HG03045 (cell line): ENCODE results near the gene CRHR2.

Experiments
- ATAC-seq: cut with Tn5 transposase; IDR thresholded peaks from one replicate; pipeline ENCODE4 v1.9.1; 2021; ENCODE audit warnings: mild to moderate bottlenecking, moderate library complexity; ENCODE audit not compliant: unreplicated experiment

Gene CRHR2

DNA sequence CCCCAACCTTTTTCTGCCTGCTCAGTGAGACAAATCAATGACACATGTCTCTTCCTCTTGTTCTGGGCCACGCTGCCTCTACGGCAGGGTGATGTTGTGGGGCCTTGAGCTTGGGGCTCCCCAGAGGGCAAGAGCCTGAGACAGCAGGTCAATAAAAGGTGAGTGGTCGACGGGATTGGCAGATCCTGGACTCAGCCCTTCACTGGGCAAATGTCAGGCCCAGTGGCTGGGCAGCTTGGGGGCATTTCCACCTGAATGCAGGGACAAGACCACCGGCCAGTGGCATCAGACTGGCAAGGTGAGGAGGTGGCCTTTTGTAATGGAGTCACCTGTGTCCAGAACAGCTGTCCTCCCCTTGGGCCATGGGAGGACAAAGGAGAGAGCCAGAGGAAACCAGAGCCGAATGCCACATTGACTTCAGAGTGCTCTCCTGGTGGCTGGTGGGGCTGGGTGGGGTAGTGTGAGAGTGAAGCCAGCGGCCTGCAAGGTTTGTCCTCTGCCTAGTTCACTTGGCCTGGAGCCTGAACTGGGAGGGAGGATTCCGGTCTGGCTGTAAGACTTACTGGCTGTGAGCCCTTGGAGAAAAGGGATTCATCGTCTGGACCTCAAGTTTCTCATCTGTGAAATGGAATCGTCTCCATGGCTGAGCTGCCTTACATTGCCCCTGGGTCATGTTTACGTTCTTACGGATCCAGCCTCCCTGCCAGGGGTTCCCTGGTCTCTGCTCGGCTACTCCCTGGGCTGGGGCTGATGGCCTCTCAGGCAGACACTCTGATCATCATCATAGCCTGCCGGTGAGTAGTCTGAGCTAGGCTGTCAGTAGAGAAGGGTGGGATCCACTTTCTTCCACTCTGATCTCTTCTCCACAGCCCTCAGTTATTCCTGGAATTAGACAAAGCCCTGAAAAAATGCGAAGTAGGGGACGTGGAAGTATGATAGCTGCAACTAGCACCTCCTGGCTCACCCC, 25.4 kb upstream of the CRHR2 start:
- no peak for ATAC-seq

GRCh38 chr7:30706908-30707307, 24.7 kb upstream of the CRHR2 start:
- no peak for ATAC-seq

DNA sequence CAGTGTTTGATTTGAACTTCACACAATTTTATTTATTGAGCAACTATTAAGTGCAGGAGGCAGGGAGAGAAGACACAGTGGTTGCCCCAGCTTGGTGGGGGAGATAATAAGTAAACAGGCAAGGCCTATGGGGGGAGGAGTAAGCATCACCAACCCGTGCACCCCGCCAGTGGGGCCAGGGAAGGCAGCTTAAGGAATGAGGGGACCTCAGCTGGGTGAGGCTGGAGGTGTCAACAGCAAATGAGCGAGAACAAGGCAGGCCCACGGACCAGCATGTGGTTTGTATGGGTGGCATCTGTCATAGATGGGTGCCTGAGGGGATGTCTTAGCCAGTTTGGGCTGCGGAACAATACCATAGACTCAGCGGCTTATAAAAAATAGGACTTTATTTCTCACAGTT, 24.1 kb upstream of the CRHR2 start:
- no peak for ATAC-seq

GRCh38 chr7:30705596-30705995, 23.3 kb upstream of the CRHR2 start:
- no peak for ATAC-seq

DNA sequence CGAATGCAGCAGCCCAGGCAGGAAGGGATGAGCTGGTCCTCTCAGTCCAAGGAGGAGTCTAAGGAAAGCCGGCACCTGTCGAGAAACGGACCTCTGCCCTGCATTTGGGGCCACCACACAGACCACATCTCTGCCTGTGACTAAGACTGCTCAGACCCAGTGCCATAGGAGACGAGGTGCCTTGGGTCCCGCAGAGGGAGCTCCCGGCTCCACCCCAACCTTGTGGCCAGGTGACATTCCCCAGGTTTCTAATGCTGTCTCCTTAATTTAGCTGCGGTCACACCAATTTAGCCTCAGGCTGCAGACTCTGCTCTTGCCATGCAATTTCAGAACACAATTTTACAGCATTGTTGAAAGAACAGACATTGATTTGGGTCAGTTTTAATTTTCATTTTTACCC, 22.8 kb upstream of the CRHR2 start:
- no peak for ATAC-seq

DNA sequence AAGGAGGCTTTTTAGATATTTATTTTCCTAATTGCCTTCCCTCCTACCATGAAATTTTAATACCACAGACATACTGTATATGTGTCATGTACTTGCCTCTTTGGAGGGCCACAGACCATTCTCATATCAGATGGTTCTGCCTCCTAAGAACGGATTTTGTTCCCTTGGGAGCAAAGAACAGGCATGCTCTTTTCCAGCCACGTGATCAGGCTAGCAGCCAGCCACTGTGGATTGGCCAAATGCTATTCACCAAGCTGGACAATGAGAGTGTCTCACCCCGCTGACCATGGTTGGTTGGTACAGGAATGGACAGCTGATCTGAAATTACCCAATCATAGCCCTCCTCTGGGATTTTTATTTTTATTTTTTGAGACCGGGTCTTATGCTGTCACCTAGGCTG, 21.5 kb upstream of the CRHR2 start:
- ATAC-seq, result no peak

GRCh38 chr7:30702200-30702599, 19.9 kb upstream of the CRHR2 start:
- no peak for ATAC-seq

DNA sequence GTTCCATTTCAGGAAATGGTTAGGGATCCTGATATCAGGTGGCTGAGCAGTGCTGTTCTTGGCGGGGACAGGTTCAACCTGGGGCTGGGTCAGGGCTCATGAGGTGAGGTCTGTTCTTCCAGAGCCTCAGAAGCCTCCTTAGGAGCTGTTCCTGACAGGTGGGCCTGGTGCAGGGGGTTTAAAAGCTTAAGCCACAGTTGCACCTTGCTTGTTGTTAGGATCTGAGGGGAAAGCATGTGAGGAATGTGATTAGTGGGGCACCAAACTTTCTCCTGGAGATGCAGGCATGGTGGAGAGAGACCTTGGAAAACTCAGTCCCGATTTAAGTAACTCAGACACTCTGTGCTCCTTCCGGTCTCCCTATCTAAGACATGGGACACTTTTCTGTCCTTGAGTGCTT, 18.7 kb upstream of the CRHR2 start:
- ATAC-seq, result no peak

- ATAC-seq, result no peak
Observed at GRCh38 chr7:30699706-30700495, 17.6 kb upstream of the CRHR2 start.

DNA sequence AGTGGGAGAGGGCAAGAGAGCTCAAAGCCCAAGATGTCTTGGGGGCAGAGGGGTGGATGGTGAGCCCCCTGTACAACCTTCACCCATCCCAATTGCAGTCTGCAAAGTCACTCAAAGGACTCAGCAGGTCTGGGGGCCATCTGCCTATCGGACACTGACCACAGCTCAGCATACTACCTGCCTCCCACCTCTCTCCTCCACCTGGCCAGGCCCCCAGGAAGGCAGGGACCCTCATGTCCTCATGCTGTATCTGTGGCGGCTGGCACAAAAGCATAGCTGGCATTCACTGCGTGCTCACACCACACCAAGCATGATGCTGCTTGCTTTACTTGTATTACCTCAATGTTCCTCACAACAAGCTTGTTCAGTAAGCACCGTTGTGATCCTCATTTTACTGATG, 16.2 kb upstream of the CRHR2 start:
- ATAC-seq, result no peak

DNA sequence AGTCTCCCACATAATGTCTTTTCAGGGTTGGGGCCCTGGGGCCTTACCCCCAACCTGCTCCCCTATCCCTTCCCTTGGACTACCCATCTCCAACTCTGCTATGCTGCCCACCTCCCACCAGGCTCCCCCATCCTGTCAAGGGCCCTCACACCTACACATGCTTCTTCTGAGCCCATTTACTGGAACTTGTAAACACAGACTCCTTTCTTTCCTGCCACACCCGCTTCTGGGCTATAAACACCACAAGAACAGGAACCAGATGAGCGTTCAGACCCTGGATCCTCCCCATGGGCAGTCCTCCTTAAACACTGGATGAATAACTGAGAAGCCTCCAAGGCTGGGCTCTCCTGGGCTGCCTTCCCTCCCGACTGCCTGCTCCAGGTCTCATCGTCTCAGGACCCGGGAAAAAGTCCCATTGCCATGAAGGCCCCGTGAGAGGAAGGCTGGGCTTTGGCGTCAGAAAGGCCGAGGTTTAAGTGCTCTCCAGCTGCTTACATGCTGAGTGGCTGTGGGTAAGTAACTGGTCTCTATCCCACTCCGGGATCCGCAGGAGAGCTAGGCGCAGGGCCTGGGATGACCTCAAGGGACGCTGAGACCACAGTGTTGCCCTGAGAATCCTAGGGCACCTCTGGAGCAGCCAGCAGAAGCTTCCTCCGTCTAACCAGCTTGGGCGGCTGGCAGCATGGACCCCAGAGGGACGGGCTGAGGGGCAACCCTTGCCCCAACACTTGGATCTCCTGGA, 15.6 kb upstream of the CRHR2 start:
- no peak for ATAC-seq

- no peak for ATAC-seq
Observed at GRCh38 chr7:30694774-30695721, 12.8 kb upstream of the CRHR2 start.

GRCh38 chr7:30694218-30694745, 12.0 kb upstream of the CRHR2 start:
- ATAC-seq, result no peak

- no peak for ATAC-seq
Observed at GRCh38 chr7:30692882-30693281, 10.6 kb upstream of the CRHR2 start.

- no peak for ATAC-seq
Observed at GRCh38 chr7:30692438-30692837, 10.2 kb upstream of the CRHR2 start.

DNA sequence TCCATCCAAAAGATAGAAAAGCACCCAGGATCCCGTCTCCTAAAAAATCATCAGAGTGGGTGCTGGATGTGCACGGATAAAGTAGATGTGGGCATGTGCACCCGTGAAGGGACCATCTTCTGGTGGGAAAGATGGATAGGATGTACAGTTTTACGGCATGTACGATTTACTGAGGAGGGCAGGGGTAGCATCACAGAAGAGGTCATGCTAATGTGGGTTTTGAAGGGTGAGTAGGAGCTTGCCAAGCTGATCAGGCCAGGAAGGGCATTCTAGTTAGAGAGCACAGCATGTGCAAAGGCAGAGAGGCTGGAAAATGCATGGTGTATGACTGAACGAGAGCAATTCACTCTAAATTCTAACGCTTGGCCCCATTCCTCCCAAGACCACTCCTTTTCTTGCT, 7.8 kb upstream of the CRHR2 start:
- ATAC-seq, result no peak

DNA sequence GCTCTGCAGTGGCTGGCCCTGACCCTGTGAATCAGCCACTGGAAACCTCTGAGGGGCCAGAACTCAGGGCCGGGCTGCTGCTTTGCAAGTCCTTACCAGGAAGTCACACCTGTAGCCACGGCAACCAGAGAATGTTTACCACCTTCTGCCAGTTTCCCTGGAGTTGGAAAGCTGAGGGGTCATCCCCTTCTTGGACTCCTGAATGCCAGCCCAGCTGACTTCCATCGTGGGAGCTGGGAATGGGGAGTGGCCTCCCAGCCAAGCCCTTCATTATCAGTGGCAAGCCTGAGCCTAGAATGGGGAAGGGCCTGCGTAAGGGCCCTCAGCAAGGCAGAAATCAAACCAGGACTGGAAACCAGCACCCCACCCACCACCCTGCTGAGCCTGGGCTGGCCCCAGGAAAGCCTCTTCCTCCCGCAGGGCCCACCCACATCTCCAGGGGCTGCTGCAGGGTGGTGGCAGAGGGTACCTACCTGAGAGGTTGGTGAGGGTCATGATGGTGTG, 6.5 kb upstream of the CRHR2 start:
- no peak for ATAC-seq

- ATAC-seq, result no peak
Observed at GRCh38 chr7:30687604-30688003, 5.3 kb upstream of the CRHR2 start.

GRCh38 chr7:30684351-30684750, 2.1 kb upstream of the CRHR2 start:
- ATAC-seq, result no peak

DNA sequence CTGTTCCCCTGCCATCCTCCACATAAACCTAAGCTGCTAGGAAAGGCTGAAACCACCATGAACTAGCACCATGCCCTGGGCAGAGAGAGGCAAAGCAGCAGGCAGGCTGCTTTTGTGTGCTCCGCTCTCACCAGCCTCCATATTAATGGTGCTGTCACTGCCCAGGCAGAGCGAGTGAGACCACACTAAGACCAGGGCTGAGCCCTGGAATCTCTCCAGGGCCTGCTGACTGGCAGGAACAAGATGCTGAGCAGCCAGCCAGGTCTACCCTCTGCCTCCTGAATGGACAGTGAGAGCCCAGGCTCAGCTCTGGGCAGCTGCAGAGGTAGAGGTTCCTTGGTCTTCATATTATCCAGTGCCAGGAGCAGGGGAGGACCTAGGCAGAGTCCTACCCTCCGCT, 1.6 kb upstream of the CRHR2 start:
- no peak for ATAC-seq
